ENCODE measurements around the gene ZNF813. TPM values are rescaled to one million over a fixed set of nuclear protein-coding genes. Genes with fewer than 3 reads are reported as not detected.

ZNF813 gene
- total and polyA plus RNA-seq, 2 experiments from 2014 or later: 6.4 to 29.3 TPM

DNA sequence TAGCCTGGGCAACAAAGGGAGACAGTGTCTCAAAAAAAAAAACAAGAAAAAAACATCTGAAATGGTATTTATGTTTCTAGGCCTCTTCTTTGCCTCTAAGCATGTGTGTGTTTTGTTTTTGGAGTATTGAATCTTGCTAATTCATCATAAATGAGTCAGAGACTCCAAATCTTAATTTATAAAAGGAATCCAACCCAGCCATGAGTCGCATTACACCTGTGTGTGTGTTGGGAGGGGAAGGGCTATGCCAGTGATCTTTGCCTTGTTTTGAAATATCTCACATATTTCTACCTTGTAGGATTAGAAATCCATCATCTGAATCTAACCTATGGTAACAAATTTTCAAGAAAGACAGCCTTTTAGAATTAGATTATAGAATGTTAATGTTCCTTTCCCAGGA is 74.4 kb downstream of the ZNF813 start (continued):
- TF ChIP-seq, protein P1, sequence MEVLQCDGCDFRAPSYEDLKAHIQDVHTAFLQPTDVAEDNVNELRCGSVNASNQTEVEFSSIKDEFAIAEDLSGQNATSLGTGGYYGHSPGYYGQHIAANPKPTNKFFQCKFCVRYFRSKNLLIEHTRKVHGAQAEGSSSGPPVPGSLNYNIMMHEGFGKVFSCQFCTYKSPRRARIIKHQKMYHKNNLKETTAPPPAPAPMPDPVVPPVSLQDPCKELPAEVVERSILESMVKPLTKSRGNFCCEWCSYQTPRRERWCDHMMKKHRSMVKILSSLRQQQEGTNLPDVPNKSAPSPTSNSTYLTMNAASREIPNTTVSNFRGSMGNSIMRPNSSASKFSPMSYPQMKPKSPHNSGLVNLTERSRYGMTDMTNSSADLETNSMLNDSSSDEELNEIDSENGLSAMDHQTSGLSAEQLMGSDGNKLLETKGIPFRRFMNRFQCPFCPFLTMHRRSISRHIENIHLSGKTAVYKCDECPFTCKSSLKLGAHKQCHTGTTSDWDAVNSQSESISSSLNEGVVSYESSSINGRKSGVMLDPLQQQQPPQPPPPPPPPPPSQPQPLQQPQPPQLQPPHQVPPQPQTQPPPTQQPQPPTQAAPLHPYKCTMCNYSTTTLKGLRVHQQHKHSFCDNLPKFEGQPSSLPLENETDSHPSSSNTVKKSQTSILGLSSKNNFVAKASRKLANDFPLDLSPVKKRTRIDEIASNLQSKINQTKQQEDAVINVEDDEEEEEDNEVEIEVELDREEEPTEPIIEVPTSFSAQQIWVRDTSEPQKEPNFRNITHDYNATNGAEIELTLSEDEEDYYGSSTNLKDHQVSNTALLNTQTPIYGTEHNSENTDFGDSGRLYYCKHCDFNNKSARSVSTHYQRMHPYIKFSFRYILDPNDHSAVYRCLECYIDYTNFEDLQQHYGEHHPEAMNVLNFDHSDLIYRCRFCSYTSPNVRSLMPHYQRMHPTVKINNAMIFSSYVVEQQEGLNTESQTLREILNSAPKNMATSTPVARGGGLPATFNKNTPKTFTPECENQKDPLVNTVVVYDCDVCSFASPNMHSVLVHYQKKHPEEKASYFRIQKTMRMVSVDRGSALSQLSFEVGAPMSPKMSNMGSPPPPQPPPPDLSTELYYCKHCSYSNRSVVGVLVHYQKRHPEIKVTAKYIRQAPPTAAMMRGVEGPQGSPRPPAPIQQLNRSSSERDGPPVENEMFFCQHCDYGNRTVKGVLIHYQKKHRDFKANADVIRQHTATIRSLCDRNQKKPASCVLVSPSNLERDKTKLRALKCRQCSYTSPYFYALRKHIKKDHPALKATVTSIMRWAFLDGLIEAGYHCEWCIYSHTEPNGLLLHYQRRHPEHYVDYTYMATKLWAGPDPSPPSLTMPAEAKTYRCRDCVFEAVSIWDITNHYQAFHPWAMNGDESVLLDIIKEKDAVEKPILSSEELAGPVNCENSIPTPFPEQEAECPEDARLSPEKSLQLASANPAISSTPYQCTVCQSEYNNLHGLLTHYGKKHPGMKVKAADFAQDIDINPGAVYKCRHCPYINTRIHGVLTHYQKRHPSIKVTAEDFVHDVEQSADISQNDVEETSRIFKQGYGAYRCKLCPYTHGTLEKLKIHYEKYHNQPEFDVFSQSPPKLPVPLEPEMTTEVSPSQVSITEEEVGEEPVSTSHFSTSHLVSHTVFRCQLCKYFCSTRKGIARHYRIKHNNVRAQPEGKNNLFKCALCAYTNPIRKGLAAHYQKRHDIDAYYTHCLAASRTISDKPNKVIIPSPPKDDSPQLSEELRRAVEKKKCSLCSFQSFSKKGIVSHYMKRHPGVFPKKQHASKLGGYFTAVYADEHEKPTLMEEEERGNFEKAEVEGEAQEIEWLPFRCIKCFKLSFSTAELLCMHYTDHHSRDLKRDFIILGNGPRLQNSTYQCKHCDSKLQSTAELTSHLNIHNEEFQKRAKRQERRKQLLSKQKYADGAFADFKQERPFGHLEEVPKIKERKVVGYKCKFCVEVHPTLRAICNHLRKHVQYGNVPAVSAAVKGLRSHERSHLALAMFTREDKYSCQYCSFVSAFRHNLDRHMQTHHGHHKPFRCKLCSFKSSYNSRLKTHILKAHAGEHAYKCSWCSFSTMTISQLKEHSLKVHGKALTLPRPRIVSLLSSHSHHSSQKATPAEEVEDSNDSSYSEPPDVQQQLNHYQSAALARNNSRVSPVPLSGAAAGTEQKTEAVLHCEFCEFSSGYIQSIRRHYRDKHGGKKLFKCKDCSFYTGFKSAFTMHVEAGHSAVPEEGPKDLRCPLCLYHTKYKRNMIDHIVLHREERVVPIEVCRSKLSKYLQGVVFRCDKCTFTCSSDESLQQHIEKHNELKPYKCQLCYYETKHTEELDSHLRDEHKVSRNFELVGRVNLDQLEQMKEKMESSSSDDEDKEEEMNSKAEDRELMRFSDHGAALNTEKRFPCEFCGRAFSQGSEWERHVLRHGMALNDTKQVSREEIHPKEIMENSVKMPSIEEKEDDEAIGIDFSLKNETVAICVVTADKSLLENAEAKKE (CRISPR knock-in tag; IDR thresholded peaks at IDR 0.05): no peak
- no peak for TF ChIP-seq NANOG (IDR thresholded peaks at IDR 0.05; ENCODE audit: borderline replicate concordance)
- TF ChIP-seq, protein P2, sequence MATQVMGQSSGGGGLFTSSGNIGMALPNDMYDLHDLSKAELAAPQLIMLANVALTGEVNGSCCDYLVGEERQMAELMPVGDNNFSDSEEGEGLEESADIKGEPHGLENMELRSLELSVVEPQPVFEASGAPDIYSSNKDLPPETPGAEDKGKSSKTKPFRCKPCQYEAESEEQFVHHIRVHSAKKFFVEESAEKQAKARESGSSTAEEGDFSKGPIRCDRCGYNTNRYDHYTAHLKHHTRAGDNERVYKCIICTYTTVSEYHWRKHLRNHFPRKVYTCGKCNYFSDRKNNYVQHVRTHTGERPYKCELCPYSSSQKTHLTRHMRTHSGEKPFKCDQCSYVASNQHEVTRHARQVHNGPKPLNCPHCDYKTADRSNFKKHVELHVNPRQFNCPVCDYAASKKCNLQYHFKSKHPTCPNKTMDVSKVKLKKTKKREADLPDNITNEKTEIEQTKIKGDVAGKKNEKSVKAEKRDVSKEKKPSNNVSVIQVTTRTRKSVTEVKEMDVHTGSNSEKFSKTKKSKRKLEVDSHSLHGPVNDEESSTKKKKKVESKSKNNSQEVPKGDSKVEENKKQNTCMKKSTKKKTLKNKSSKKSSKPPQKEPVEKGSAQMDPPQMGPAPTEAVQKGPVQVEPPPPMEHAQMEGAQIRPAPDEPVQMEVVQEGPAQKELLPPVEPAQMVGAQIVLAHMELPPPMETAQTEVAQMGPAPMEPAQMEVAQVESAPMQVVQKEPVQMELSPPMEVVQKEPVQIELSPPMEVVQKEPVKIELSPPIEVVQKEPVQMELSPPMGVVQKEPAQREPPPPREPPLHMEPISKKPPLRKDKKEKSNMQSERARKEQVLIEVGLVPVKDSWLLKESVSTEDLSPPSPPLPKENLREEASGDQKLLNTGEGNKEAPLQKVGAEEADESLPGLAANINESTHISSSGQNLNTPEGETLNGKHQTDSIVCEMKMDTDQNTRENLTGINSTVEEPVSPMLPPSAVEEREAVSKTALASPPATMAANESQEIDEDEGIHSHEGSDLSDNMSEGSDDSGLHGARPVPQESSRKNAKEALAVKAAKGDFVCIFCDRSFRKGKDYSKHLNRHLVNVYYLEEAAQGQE (IDR thresholded peaks at IDR 0.05; ENCODE audit: unreplicated experiment): no peak

DNA sequence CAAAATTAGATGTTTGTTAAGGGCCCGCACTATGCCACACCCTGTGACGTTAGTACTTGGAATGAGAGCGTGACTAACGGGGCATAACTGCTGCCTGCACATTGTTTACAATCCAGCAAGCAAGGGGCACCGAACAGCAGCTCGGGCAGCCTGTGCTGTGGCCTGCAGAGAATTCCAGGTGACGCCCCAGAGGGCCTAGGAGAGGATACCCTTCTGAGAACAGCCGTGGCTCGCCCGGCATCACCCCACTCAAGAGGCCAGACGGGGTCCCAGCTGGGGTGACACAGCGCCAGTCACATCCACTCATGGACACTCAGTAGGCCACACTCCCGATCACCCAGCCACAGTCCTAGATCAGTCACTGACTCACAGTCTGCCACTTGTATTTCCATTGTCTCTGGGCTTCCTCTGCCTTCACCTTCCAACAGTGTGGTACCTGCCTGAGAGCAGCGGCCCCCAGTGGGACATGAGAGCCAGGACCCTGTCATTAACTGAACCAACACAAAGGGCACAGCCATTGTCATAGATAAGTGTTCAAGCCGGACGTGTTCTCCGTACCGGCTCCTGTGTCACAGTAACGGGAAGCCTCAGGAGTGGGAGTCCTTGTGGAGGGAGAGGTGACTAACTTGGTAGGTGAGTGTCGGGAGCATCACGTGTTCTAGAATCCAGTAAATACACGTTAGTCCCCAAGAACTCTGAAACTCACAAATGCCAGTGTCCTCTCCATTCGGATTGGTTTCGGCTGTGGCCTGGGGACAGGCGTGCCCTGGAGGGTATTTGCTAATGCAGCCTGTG is 77.9 kb downstream of the ZNF813 start:
- Mint-ChIP-seq H3K4me3 (no peak overlapping the region), H3K9me3 (no peaks in the 10 kb centered on the region), H3K36me3 (ENCODE audit: low read depth) (peaks cover 11% of the 10 kb centered on the region), H3K27ac (peak overlapping the region; percentile 75; the same call in 1 of the 2 replicates), H3K27me3 (ENCODE audit: insufficient read depth, low read depth, poor library complexity) (peaks cover 2% of the 10 kb centered on the region), H3K4me1 (peaks cover 16% of the 10 kb centered on the region)
- Histone ChIP-seq H3K27ac (ENCODE audit: low read depth) (peak overlapping the region; percentile 72; the same call in 1 of the 2 replicates), H3F3A (replicated peaks; ENCODE audit: low read depth) (peaks cover 8% of the 10 kb centered on the region), H2AFZ (no peak overlapping the region), H3K79me2 (replicated peaks; ENCODE audit: insufficient read depth) (peaks cover 17% of the 10 kb centered on the region), H3K36me3 (ENCODE audit: insufficient read depth) (no peaks in the 10 kb centered on the region; the same call in 1 of the 2 replicates), H3K4me2 (no peak overlapping the region), H3K4me3 (no peak overlapping the region), H4K20me1 (replicated peaks; ENCODE audit: insufficient read depth) (no peaks in the 10 kb centered on the region), H3K27me3 (ENCODE audit: insufficient read depth) (no peaks in the 10 kb centered on the region), H3K9me2 (ENCODE audit: insufficient read depth) (no peaks in the 10 kb centered on the region), H3K4me1 (ENCODE audit: insufficient read depth) (peaks cover 12% of the 10 kb centered on the region)
- DNase-seq (ENCODE audit: low spot score): peak; percentile 17
- no peak for ATAC-seq
- TF ChIP-seq, protein P1 (CRISPR knock-in tag; IDR thresholded peaks at IDR 0.05): no peak
- no peak for TF ChIP-seq JUNB (IDR thresholded peaks at IDR 0.05; ENCODE audit: unreplicated experiment)

Data from GM23338 (cell line).